NCI-H774 (cell line): ENCODE data around the gene MTCH1.

Experiments used
- DNase-seq: peaks from one replicate; lab custom pipeline; 2025; lab: John Stamatoyannopoulos, UW

Gene MTCH1

GRCh38 chr6:36926708-36927513 is 59.1 kb downstream of the MTCH1 start:
- DNase-seq: no peak

DNA sequence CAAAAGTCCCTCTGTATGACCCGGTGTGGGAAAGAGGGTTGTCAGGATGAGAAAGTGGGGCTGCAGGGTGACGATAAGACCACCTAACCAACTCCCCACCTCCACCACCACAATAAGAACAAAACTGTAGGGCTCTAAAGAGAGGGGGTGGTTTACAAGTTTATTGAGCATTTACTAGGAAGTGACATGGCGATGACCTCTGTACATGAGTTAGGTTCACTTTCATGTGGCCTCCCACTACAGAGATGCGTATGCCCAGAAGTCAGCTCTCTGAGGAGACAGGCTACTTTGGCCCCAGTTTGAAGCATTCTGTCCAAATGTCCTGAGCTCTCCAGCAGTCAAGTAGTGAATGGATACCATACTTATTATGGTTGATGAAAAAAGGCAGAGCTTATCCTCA is 60.2 kb downstream of the MTCH1 start:
- DNase-seq: no peak

DNA sequence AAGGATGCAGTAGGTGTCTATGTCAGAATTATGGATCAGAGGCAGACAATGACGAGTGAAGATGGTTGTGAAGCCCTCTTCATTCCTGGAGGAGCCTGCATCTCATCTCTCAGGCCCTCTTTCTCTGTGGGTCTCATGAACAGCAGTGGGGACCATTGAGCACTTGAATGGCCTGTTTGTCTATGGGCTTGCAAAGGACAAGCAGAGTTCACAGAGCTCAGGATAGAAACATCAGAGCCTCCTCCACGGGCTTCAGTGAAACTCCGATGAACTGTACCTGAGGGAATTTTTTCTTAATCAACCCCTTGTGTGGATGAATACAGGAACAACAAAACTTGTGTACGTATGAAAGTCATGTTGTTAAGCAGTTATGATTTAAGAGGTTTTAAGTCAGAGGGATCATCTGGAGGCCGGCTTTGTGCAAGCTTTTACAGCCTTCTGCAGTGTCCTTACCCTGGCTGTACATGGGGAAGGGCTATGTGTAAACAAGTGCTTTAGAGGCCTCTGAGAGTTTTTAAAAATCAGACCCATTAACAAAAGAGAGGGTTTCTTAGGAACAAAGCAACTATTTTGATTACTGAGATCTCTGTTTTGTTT is 61.1 kb downstream of the MTCH1 start:
- DNase-seq: no peak

GRCh38 chr6:36924131-36924530 is 61.9 kb downstream of the MTCH1 start:
- DNase-seq: no peak

DNA sequence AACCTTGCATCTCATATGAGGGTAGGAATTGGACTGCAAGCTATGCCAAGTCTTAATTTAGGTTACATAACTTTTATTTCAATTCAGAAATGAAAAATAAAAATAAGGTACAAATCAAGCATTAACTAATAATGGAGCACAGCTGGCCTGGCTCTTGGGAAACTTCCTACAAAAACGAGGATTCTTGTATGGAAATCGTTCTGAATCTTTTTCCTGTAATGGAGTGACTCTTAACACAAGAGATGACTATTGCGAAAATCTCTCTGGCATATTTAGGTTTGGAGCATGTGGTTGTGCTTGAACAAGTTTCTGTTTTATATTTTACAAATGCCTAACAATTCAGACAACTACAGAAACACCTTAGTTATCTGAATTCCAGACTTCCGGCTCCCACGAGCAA is 65.5 kb downstream of the MTCH1 start:
- no peak for DNase-seq

- DNase-seq: no peak
Measured at GRCh38 chr6:36920049-36920448, 65.9 kb downstream of the MTCH1 start.
